ENCODE measurements around the gene SHISA2.

- TF ChIP-seq TAF1 (conservative IDR thresholded peaks at IDR 0.05) (no peak), REST (IDR thresholded peaks at IDR 0.05) (no peak), CTCF (IDR thresholded peaks at IDR 0.05; ENCODE audit: low read depth, low read length, missing input control) (no peak)
These were observed 6.9 kb upstream of the SHISA2 start for GRCh38 chr13:26058704-26059103.

Data from liver (tissue), 3 donors.